ENCODE data around the gene KLHL28.

- TF ChIP-seq EZH2 (IDR thresholded peaks at IDR 0.05; ENCODE audit: low read length, missing control alignments) (no peak), CTCF (conservative IDR thresholded peaks at IDR 0.05 in 1 of 2, IDR thresholded peaks at IDR 0.05 in 1 of 2; ENCODE audit: low read depth in 1 of 2, low read length in 2 of 2) (no peak)
Measured at GRCh38 chr14:44952391-44953110, 9.2 kb downstream of the KLHL28 start.
